Bronchial smooth muscle cell (primary cell): ENCODE measurements around the gene CENPN. TPM values are rescaled to one million over a fixed set of nuclear protein-coding genes. Genes with fewer than 3 reads are reported as not detected.

ENCODE experiments used
- total RNA-seq: library from RNA; depleted of rRNA; stranded (reverse); fragments of >200 nt; gene quantifications from 2 replicates; pipeline ENCODE4 v1.2.1, GENCODE V29; 2014

CENPN gene, protein sequence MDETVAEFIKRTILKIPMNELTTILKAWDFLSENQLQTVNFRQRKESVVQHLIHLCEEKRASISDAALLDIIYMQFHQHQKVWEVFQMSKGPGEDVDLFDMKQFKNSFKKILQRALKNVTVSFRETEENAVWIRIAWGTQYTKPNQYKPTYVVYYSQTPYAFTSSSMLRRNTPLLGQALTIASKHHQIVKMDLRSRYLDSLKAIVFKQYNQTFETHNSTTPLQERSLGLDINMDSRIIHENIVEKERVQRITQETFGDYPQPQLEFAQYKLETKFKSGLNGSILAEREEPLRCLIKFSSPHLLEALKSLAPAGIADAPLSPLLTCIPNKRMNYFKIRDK
- 4.9 and 9.3 TPM in 2 replicates for total RNA-seq

DNA sequence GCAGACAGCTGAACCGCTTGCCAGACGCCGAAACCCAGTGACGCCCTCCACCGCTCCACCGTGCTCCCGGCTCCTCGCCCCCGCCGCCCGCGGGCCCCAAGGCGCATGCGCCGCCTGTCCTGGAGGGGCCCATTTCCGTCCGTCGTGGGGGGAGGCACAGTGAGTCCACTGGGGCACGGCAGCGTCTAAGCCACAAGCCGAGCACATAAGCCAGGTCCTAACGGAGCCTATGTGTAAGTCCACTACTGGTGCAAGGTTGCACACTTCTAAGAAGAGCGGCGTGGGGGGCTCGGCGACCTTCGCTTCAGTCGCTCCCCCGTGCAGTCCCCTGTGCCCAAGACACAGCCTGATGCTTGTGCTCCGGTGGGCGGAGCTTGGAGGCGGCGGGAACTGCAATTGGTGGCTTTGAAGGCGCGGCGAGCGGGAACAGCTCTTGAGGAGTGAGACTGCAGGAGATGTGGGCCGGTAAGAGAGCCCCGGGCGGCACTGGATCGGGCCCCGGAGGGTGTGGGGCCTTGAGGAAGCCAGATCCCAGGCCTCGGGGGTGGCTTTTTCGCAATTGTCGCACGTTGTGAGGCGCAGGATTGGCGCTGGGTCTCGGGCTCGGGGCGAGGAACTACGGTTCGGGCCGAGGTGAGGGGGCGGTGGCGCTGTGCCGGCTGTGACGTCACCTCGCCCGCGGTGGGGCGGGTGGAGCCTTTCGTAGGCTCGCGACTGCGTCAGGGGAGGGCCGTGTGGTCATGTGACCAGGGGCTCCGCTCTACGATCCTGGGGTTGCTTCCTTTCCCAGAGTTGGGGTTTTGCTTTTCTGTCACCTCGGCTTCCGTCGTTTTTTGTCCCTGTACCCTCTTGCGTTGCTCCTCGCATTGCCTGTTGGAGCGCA, at the start of gene CENPN, which contains the start of gene CMC2:
TSS of gene CENPN (plus strand) at position 402 of the 883 bp plus-strand sequence. CDS start 4,726 bp downstream, outside the sequence.
TSS of gene CMC2 (minus strand) at position 73 of the 883 bp plus-strand sequence. CDS start 9,491 bp downstream, outside the sequence.

DNA sequence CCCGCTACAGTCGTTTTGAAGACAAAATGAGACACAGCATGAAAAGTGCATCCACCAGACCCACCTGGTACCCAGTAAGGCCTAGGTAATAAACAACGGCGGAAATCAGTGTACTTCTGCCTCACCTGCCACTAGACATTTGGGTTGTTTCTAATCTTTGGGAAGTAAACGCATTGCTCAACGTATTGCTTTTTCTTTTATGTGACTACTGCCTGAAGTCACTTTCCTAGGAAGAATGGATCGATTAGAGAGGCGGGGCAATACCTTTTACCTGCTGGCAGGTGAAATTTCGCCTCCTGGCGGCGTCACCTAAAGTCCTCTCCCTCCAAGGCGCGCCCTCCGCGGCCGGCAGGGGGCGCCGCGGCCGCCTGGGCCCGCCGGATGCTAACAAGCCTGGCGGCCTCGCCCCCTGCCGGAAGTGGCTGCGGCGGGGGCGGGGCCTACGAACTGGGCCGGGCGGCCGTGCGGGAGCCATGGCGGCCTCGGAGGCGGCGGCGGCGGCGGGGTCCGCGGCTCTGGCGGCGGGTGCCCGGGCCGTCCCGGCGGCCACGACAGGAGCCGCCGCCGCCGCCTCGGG, 28.5 kb downstream of the CENPN start, which contains the start of gene ATMIN:
TSS of gene ATMIN (plus strand) at position 445 of the 577 bp plus-strand sequence. CDS start at position 474, 29 bp downstream.

DNA sequence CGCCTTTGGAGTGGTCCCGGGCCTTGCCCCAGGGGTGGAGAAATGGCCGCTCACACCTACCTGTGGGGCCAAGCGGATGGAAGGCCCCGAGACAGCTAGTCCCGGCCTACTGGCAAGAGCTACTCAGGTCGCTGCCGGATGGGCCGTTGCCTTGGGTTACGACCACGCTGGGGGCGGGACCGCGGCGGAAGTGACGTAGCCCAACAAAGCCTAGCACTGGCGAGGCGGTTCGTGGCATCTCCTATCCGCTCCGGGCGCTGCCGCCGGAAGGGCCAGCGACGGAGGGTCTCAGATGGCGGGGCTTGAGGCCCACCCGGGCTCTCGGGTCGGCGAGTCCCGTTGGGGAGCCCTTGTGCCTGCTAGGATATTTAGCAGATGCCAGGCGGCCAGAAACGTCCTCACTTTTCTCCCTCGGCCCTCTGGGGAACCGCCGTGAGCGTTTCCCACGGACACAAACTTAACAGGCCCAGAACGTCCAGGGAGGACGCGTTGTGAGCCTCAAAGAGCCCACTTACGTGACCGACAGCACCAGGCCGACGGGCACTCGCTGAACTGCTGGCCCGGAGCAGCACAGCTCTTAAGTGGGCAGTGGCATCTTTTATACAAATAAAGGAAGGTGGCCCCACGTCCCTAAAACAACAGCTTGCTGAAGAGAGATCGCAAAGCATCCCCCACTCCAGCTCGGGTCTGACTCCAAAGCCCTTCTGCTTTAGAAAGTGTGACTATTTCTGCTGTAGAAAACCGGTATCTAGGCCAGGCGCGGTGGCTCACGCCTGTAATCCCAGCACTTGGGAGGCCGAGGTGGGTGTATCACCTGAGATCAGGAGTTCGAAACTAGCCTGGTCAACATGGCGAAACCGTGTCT, 70.3 kb downstream of the CENPN start, which contains the start of gene C16orf46:
TSS of gene C16orf46 (minus strand) at position 163 of the 865 bp plus-strand sequence. CDS start 13,283 bp downstream, outside the sequence.

Other genes with a start within 250 kb of the CENPN start
- 1.0 and 2.0 TPM in 2 replicates for gene CDYL2, start 202.6 kb upstream of the CENPN start, total RNA-seq
- 23.3 and 31.3 TPM in 2 replicates for gene CMC2, start 329 bp upstream of the CENPN start, total RNA-seq
- 21.9 and 22.5 TPM in 2 replicates for gene ATMIN, start 28.6 kb downstream of the CENPN start, total RNA-seq
- gene C16orf46, start 70.0 kb downstream of the CENPN start, total RNA-seq: 0.16 and 0.34 TPM in 2 replicates
- 7.3 and 13.6 TPM in 2 replicates for gene GCSH, start 89.2 kb downstream of the CENPN start, total RNA-seq
- under 0.01 TPM in 1 of 2 replicates, not detected in the other for gene BCO1, start 231.5 kb downstream of the CENPN start, total RNA-seq